Measurements from ENCODE around the gene RCC1.

- no peak for TF ChIP-seq CTCF (IDR thresholded peaks at IDR 0.05)
- TF ChIP-seq TP53 (CRISPR knock-in tag; IDR thresholded peaks at IDR 0.05), result no peak
- no peak for TF ChIP-seq NR1H2 (CRISPR knock-in tag; IDR thresholded peaks at IDR 0.05)
These were observed 58.5 kb downstream of the RCC1 start for GRCh38 chr1:28564310-28564709.
